ENCODE data around the gene TCEAL1.

DNA sequence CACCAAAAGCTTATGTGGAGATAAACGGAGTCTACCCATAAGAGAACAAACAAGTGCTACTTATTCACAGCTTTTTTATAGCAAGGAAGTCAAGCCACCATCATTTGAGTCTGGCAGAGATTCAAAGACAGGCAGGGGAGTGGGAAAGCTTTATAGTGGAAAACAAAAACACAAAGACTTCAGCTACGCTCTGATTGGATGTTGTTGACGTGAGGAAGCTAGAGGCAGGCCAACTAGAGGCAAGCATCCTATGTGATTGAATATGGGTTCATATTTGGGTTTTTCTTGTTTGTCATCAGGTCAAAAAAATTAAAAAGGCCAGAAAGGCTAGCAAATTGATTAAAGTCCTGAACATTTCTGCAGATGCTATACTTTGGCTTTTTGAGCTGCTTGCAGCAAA, 44.2 kb upstream of the TCEAL1 start:
- TF ChIP-seq TAF1 (IDR thresholded peaks at IDR 0.05; ENCODE audit: borderline replicate concordance, low read depth, low read length) (no peak), POLR2AphosphoS5 (IDR thresholded peaks at IDR 0.05; ENCODE audit: low read depth, low read length) (no peak)
